Measurements from ENCODE around the gene KATNBL1. TPM values are rescaled to one million over a fixed set of nuclear protein-coding genes. Genes with fewer than 3 reads are reported as not detected.

The KATNBL1 gene
- total and polyA plus RNA-seq, 4 donors = 16.4 to 64.7 (median 48.3) TPM

- ATAC-seq (ENCODE audit: low FRiP score) = no peak
- H3K36me3 ChIP-seq (ENCODE audit: control insufficient read depth in 1 of 2, insufficient read depth in 2 of 2, low read length in 1 of 2) = no peaks in the 10 kb centered on the region
- intact Hi-C loops (cut with DNase I) = loop anchor here (2.0 to 10.0 kb wide), 4 partner anchors 40 to 262 kb away; partner anchors contain the start of genes LPCAT4 (in 2 of the 2), EMC4 (in 1 of the 2) and KATNBL1 (in 1 of the 2)
- H3K9me3 ChIP-seq (ENCODE audit: control insufficient read depth, low read length) = no peaks in the 10 kb centered on the region
- DNase-seq = no peak
- peaks cover 0 to 2% of the 10 kb centered on the region in 2 donors for H3K4me1 ChIP-seq (ENCODE audit: control insufficient read depth in 1 of 2, insufficient read depth in 2 of 2, low read length in 2 of 2)
- H3K4me3 ChIP-seq (ENCODE audit: low read length in 2 of 2) = peak overlapping the region; percentile 69 to 80
- peak overlapping the region in 1 of 2 donors; percentile 72 for H3K27ac ChIP-seq (ENCODE audit: low read depth in 1 of 2, low read length in 2 of 2)
- H3K27me3 ChIP-seq (ENCODE audit: control insufficient read depth in 1 of 2, insufficient read depth in 2 of 2, low read length in 1 of 2) = no peaks in the 10 kb centered on the region
- WGBS, 2 donors = 18 to 20% methylated on average over 29 of the region's 29 CpGs
Observed at GRCh38 chr15:34102175-34102925, 107.5 kb downstream of the KATNBL1 start.

DNA sequence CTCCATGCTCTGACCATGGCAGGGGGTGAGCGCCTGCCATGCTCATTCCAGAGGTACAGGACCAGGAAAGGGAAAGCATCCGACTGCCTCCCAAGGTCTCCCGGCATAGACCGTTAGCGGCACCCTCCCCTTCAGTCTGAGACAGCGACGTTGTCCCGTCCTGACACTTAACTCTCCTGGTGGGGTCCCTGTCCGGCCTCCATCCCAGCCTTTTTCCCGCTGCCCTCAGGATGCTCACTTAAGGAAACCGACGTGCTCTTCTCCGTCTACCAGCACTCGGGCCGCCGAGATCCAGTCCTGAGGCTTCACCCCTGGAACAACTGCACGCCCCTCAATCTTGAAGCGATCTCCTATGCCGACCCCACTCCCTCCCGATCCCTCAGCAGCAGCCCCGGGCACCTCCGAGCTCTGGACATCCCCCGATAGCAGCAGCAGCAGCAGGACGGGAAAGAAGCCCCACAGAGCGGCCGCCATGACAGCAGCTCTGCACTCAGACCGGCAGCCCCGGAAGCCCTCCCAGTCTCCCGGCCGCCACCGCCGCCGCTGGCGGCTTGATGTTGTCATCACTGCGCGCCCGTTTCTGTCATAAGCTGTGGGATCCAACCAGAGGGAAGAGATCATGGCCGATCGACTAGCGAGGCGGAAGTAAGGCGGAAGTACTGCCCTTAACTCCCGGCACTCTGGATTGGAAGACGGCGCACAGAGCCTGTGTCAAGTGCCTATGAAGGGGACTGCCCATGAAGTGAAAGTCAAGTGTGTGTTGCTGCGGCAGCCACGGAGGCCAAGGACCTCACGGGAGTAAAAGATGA, 108.3 kb downstream of the KATNBL1 start, which contains the start of the genes EMC7 and PGBD4:
TSS of gene EMC7 (minus strand) at position 497 of the 809 bp plus-strand sequence. CDS start at position 474, 23 bp downstream.
TSS of gene PGBD4 (plus strand) at position 718 of the 809 bp plus-strand sequence. CDS start 449 bp downstream, outside the sequence.
- peak; percentile 100 for ATAC-seq (ENCODE audit: low FRiP score)
- intact Hi-C loops (cut with DNase I) = loop anchor here (2.0 to 10.0 kb wide), 4 partner anchors 39 to 263 kb away; partner anchors contain the start of genes LPCAT4 (in 2 of the 2), EMC4 (in 1 of the 2) and KATNBL1 (in 1 of the 2)
- Histone ChIP-seq H3K36me3 (ENCODE audit: control insufficient read depth in 1 of 2, insufficient read depth in 2 of 2, low read length in 1 of 2) (no peaks in the 10 kb centered on the region), H3K27me3 (ENCODE audit: control insufficient read depth in 1 of 2, insufficient read depth in 2 of 2, low read length in 1 of 2) (no peaks in the 10 kb centered on the region), H3K27ac (ENCODE audit: low read depth in 1 of 2, low read length in 2 of 2) (peak within 1 kb of the TSS; percentile 31 to 72), H3K4me1 (ENCODE audit: control insufficient read depth in 1 of 2, insufficient read depth in 2 of 2, low read length in 2 of 2) (peaks cover 0 to 2% of the 10 kb centered on the region in 2 donors), H3K4me3 (ENCODE audit: low read length in 2 of 2) (peak within 1 kb of the TSS; percentile 69 to 80), H3K9me3 (ENCODE audit: control insufficient read depth, low read length) (no peaks in the 10 kb centered on the region)
- peak; percentile 99 to 100 for DNase-seq
- whole genome bisulfite sequencing, 2 donors = 0% methylated on average over 48 of the region's 48 CpGs

- WGBS, 2 donors = 90 to 94% methylated on average over 5 of the region's 5 CpGs
- no peak for DNase-seq
- no peaks in the 10 kb centered on the region for H3K27me3 ChIP-seq (ENCODE audit: control insufficient read depth in 1 of 2, insufficient read depth in 2 of 2, low read length in 1 of 2)
Observed at GRCh38 chr15:34099914-34100313, 110.0 kb downstream of the KATNBL1 start.

More at GRCh38 chr15:34099914-34100313, 110.0 kb downstream of the KATNBL1 start:
- intact Hi-C loops (cut with DNase I) = loop anchor here (5.0 to 10.0 kb wide), 3 partner anchors 38 to 265 kb away; partner anchors contain the start of genes LPCAT4 (in 2 of the 2) and KATNBL1 (in 1 of the 2)
- no peaks in the 10 kb centered on the region for H3K9me3 ChIP-seq (ENCODE audit: control insufficient read depth, low read length)
- H3K4me3 ChIP-seq (ENCODE audit: low read length in 2 of 2) = no peak overlapping the region
- H3K27ac ChIP-seq (ENCODE audit: low read depth in 1 of 2, low read length in 2 of 2) = no peak overlapping the region
- no peak for ATAC-seq (ENCODE audit: low FRiP score)
- no peaks in the 10 kb centered on the region for H3K36me3 ChIP-seq (ENCODE audit: control insufficient read depth in 1 of 2, insufficient read depth in 2 of 2, low read length in 1 of 2)
- H3K4me1 ChIP-seq (ENCODE audit: control insufficient read depth in 1 of 2, insufficient read depth in 2 of 2, low read length in 2 of 2) = peaks cover 0 to 2% of the 10 kb centered on the region in 2 donors

Other genes starting within 250 kb of the KATNBL1 start
- not detected for gene CHRM5, start 241.6 kb downstream of the KATNBL1 start, total RNA-seq
- gene CHRM5, start 241.6 kb downstream of the KATNBL1 start, polyA plus RNA-seq = not detected
- gene AVEN, start 170.9 kb downstream of the KATNBL1 start, total RNA-seq = 10 to 100 TPM; 18.1 to 31.2 TPM
- 10 to 100 TPM; 22.8 to 58.7 TPM for gene AVEN, start 170.9 kb downstream of the KATNBL1 start, polyA plus RNA-seq
- gene EMC7, start 108.2 kb downstream of the KATNBL1 start, total RNA-seq = 10 to 100 TPM; 53.5 to 60.1 TPM
- gene EMC7, start 108.2 kb downstream of the KATNBL1 start, polyA plus RNA-seq = 10 to 100 TPM; 65.4 to 91.5 TPM
- gene PGBD4, start 108.0 kb downstream of the KATNBL1 start, total RNA-seq = 1 to 10 TPM; 1.7 TPM
- 1 to 10 TPM in 1 of 2 donors, under 1 TPM in 1; 0.13 to 1.4 TPM for gene PGBD4, start 108.0 kb downstream of the KATNBL1 start, polyA plus RNA-seq
- 10 to 100 TPM; 64.9 to 71.8 TPM for gene EMC4, start 14.9 kb upstream of the KATNBL1 start, total RNA-seq
- gene EMC4, start 14.9 kb upstream of the KATNBL1 start, polyA plus RNA-seq = 100 to 1,000 TPM; 105 to 130 TPM
- 10 to 100 TPM; 40.5 to 46.0 TPM for gene SLC12A6, start 127.7 kb upstream of the KATNBL1 start, total RNA-seq
- 10 to 100 TPM; 14.8 to 20.0 TPM for gene SLC12A6, start 127.7 kb upstream of the KATNBL1 start, polyA plus RNA-seq
- 100 to 1,000 TPM in 1 of 2 donors, 10 to 100 TPM in 1; 95.6 to 105 TPM for gene NOP10, start 133.0 kb upstream of the KATNBL1 start, total RNA-seq
- gene NOP10, start 133.0 kb upstream of the KATNBL1 start, polyA plus RNA-seq = 100 to 1,000 TPM; 167 to 284 TPM
- not detected for gene NUTM1, start 133.2 kb upstream of the KATNBL1 start, total RNA-seq
- not detected for gene NUTM1, start 133.2 kb upstream of the KATNBL1 start, polyA plus RNA-seq
- 10 to 100 TPM; 32.1 to 78.6 TPM for gene LPCAT4, start 157.1 kb upstream of the KATNBL1 start, total RNA-seq
- gene LPCAT4, start 157.1 kb upstream of the KATNBL1 start, polyA plus RNA-seq = 10 to 100 TPM in 1 of 2 donors, 1 to 10 TPM in 1; 7.6 to 37.5 TPM
- gene GOLGA8A, start 227.7 kb upstream of the KATNBL1 start, total RNA-seq = 100 to 1,000 TPM in 1 of 2 donors, 10 to 100 TPM in 1; 70.2 to 131 TPM
- gene GOLGA8A, start 227.7 kb upstream of the KATNBL1 start, polyA plus RNA-seq = 100 to 1,000 TPM in 1 of 2 donors, 1 to 10 TPM in 1; 3.6 to 150 TPM